Thoracic aorta (tissue), 2 donors: ENCODE measurements around the gene IGFBP7. TPM values are rescaled to one million over a fixed set of nuclear protein-coding genes. Genes with fewer than 3 reads are reported as not detected.
A peak's percentile ranks its signal among the peaks of the same experiment; 100 is the strongest.

Experiments used
- ATAC-seq: fragments of 150-250 bp; one replicate; pipeline ENCODE4 v1.8.0; 2017; ENCODE audit warnings: low read depth; ENCODE audit not compliant: insufficient number of reproducible peaks, low FRiP score
- DNase-seq: peaks from one replicate; pipeline ENCODE4 v3.0.0-alpha.2; 2020; ENCODE audit warnings: low spot score
- H3K27ac ChIP-seq, 2 donors: fragments of 200-600 bp; sonication (generic); 1 replicate in 1 of 2; 2 replicates in 1 of 2; pipeline ENCODE4 v1.5.1; 2016; ENCODE audit warnings: mild to moderate bottlenecking in 2 of 2, moderate library complexity in 2 of 2
- H3K27me3 ChIP-seq: fragments of 200-600 bp; sonication (generic); replicated peaks from 2 replicates; pipeline ENCODE4 v1.6.0; 2016; ENCODE audit warnings: mild to moderate bottlenecking; ENCODE audit not compliant: insufficient read depth
- H3K36me3 ChIP-seq: fragments of 200-600 bp; sonication (generic); one replicate; pipeline ENCODE4 v1.5.1; 2016
- H3K4me1 ChIP-seq, 2 donors: fragments of 200-600 bp; sonication (generic); 1 replicate in 1 of 2; 2 replicates in 1 of 2; pipeline versions ENCODE4 v1.5.1 to v1.6.0; 2016; ENCODE audit warnings: low read depth in 2 of 2, mild to moderate bottlenecking in 1 of 2; ENCODE audit not compliant: control insufficient read depth in 1 of 2
- H3K4me3 ChIP-seq: fragments of 200-600 bp; sonication (generic); 2 replicates; pipeline ENCODE4 v1.5.1; 2016; ENCODE audit warnings: mild to moderate bottlenecking
- H3K9me3 ChIP-seq: fragments of 200-600 bp; sonication (generic); 2 replicates; pipeline ENCODE4 v1.5.1; 2016
- total RNA-seq, 2 donors: library from RNA; depleted of rRNA; stranded (reverse); fragments of >200 nt; gene quantifications; one replicate each; pipeline versions ENCODE4 v1.1.0 to v1.2.3, GENCODE V29; 2016
- TF ChIP-seq, protein P1 (sequence below): fragments of 200-600 bp; sonication (generic); IDR thresholded peaks from one replicate; pipeline ENCODE4 v1.5.1; 2019; ENCODE audit warnings: antibody characterized with exemption

The IGFBP7 gene
- total RNA-seq, 2 donors from 2014 or later = 4,453 to 6,615 TPM

DNA sequence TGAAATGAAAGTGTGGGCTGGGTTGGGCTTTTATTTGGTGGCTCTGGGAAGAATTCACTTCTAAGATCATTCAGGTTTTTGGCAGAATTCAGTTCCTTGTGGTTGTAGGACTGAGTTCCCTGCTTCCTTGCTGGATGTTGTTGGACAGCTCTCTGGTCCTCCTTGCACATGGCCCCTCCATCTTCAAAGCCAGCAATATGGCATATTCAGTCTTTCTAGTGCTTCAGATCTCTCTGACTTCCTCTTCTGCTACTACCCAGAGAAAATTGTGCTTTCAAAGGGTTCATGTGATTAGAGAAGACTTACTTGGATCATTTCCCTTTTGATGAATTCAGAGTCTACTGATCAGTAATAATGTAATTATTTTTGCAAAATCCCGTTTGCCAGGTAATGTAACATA lies 12.8 kb upstream of the IGFBP7 start:
- ATAC-seq (no peak), DNase-seq (no peak)
- no peak overlapping the region for H3K4me3 ChIP-seq
- no peaks in the 10 kb centered on the region for H3K36me3 ChIP-seq
- no peaks in the 10 kb centered on the region for H3K9me3 ChIP-seq
- H3K27me3 ChIP-seq = no peaks in the 10 kb centered on the region
- H3K4me1 ChIP-seq = peaks cover 0 to 21% of the 10 kb centered on the region in 2 donors
- TF ChIP-seq, protein P1, sequence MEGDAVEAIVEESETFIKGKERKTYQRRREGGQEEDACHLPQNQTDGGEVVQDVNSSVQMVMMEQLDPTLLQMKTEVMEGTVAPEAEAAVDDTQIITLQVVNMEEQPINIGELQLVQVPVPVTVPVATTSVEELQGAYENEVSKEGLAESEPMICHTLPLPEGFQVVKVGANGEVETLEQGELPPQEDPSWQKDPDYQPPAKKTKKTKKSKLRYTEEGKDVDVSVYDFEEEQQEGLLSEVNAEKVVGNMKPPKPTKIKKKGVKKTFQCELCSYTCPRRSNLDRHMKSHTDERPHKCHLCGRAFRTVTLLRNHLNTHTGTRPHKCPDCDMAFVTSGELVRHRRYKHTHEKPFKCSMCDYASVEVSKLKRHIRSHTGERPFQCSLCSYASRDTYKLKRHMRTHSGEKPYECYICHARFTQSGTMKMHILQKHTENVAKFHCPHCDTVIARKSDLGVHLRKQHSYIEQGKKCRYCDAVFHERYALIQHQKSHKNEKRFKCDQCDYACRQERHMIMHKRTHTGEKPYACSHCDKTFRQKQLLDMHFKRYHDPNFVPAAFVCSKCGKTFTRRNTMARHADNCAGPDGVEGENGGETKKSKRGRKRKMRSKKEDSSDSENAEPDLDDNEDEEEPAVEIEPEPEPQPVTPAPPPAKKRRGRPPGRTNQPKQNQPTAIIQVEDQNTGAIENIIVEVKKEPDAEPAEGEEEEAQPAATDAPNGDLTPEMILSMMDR = no peak
- no peak overlapping the region for H3K27ac ChIP-seq

DNA sequence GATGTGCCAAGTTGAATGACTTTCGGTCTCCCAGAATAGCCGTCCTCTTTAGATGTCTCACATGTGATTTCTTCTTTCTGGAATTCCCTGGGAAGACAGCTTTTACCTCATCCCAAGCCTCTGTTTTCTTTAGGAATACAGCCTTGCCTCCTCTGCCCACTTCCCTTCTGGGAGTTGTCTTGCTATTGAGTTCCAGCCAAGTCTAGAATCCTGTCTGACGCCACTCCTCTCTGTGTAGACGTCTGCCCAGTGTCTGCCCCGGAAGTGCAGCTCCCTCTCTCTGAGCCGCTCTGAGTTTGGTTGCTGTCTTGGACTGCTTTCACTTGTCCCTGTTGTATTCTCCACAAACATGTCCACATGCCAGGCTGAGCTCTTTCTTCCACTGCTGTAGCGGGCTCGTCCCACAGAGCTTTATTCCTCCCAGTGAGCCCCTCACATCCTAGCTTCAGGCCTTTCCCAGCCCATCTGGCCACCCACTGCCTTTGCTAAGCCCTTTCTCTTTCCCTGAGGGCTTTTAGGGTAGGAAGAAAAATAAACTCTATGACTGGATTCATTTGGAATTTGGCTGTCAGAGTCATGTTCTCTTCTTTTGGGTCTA lies 9.0 kb upstream of the IGFBP7 start:
- DNase-seq (peak; percentile 24), ATAC-seq (peak; percentile 84)
- TF ChIP-seq, protein P1 = no peak
- Histone ChIP-seq H3K4me1 (peaks cover 2 to 46% of the 10 kb centered on the region in 2 donors), H3K27ac (peak overlapping the region; percentile 89 to 94), H3K36me3 (no peaks in the 10 kb centered on the region), H3K4me3 (peak overlapping the region; percentile 37), H3K27me3 (no peaks in the 10 kb centered on the region), H3K9me3 (no peaks in the 10 kb centered on the region)

- no peak overlapping the region for H3K4me3 ChIP-seq
- H3K27me3 ChIP-seq = no peaks in the 10 kb centered on the region
- H3K9me3 ChIP-seq = no peaks in the 10 kb centered on the region
- ATAC-seq = no peak
- H3K4me1 ChIP-seq = peaks cover 4 to 52% of the 10 kb centered on the region in 2 donors
- TF ChIP-seq, protein P1 = no peak
- peak overlapping the region; percentile 89 to 94 for H3K27ac ChIP-seq
- DNase-seq = no peak
- H3K36me3 ChIP-seq = no peaks in the 10 kb centered on the region
These were observed 7.3 kb upstream of the IGFBP7 start for GRCh38 chr4:57117491-57117890.

DNA sequence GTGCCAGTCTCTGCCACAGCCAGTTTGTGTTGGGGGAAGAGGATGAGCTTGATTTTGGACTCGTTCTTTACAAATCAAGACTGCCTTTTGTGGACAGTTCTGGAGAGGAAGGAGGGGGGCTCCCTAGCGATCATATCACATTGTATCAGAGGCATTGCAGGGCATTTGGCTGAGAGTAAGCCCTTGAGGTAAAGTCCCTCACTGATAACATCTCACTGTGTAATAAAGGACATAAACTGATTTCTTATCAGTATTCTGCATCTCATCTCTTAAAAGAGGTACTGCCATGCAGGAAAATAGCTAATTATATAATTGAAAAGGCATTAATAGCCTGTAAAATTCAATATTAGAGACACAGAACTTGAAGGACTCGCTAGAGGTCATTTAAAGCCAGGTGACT lies 6.1 kb upstream of the IGFBP7 start:
- no peak for ATAC-seq
- H3K4me1 ChIP-seq = peaks cover 16 to 65% of the 10 kb centered on the region in 2 donors
- peak overlapping the region in 1 of 2 donors; percentile 3 for H3K27ac ChIP-seq
- no peaks in the 10 kb centered on the region for H3K9me3 ChIP-seq
- no peaks in the 10 kb centered on the region for H3K36me3 ChIP-seq
- DNase-seq = no peak
- TF ChIP-seq, protein P1 = no peak
- no peaks in the 10 kb centered on the region for H3K27me3 ChIP-seq
- no peak overlapping the region for H3K4me3 ChIP-seq

- H3K27me3 ChIP-seq = no peaks in the 10 kb centered on the region
- no peak for DNase-seq
- H3K4me1 ChIP-seq = peaks cover 16 to 63% of the 10 kb centered on the region in 2 donors
- no peaks in the 10 kb centered on the region for H3K36me3 ChIP-seq
- H3K9me3 ChIP-seq = no peaks in the 10 kb centered on the region
- no peak overlapping the region for H3K4me3 ChIP-seq
- no peak overlapping the region for H3K27ac ChIP-seq
- TF ChIP-seq, protein P1 = no peak
- no peak for ATAC-seq
These were observed 4.8 kb upstream of the IGFBP7 start for GRCh38 chr4:57114973-57115372.
